Naive thymus-derived CD8-positive, alpha-beta T cell (primary cell): ENCODE data around the gene ZFPM1. TPM values are rescaled to one million over a fixed set of nuclear protein-coding genes. Genes with fewer than 3 reads are reported as not detected.
A peak's percentile ranks its signal among the peaks of the same experiment; 100 is the strongest.

Experiments
- ATAC-seq, 2 donors: fragments of 150-1000 bp; cut with Tn5 transposase in 1 of 2; sonication (Bioruptor Pico), chemical (Tn5 transposase) in 1 of 2; 1 replicate in 1 of 2; 2 replicates in 1 of 2; pipeline ENCODE4 v1.10.0; 2021; ENCODE audit warnings: mild to moderate bottlenecking in 2 of 2, moderate library complexity in 2 of 2
- POLR2A ChIA-PET: fragments of 350-600 bp; sonication (Branson Sonifier 250); formaldehyde crosslinking; loops from one replicate; lab custom pipeline; 2021; ENCODE audit warnings: antibody characterized with exemption; lab: Charles Lee
- DNase-seq, 10 donors: peaks; one replicate each; pipeline versions ENCODE4 v3.0.0 to v3.0.0-alpha.2; 2020 to 2022
- H3K27ac Mint-ChIP-seq, 10 donors: one replicate each; pipeline ENCODE4 v1.8.0; 2020 to 2022; ENCODE audit warnings: mild to moderate bottlenecking in 10 of 10, mixed read lengths in 10 of 10, moderate library complexity in 4 of 10, inconsistent platforms in 1 of 10
- H3K27me3 Mint-ChIP-seq, 5 donors: one replicate each; pipeline ENCODE4 v1.8.0; 2021 to 2022; ENCODE audit warnings: mixed read lengths in 5 of 5
- H3K36me3 Mint-ChIP-seq, 3 donors: one replicate each; pipeline ENCODE4 v1.8.0; 2020 to 2022; ENCODE audit warnings: mixed read lengths in 3 of 3, mild to moderate bottlenecking in 2 of 3, inconsistent platforms in 1 of 3
- H3K4me1 Mint-ChIP-seq, 4 donors: one replicate each; pipeline ENCODE4 v1.8.0; 2021 to 2022; ENCODE audit warnings: mixed read lengths in 4 of 4
- H3K4me3 Mint-ChIP-seq, 10 donors: one replicate each; pipeline ENCODE4 v1.8.0; 2020 to 2022; ENCODE audit warnings: mild to moderate bottlenecking in 10 of 10, mixed read lengths in 10 of 10, moderate library complexity in 6 of 10, inconsistent platforms in 1 of 10
- H3K9me3 Mint-ChIP-seq, 9 donors: one replicate each; pipeline ENCODE4 v1.8.0; 2020 to 2022; ENCODE audit warnings: mixed read lengths in 9 of 9, mild to moderate bottlenecking in 3 of 9, inconsistent platforms in 1 of 9, moderate library complexity in 1 of 9
- polyA plus RNA-seq, 3 donors: library from polyadenylated mRNA; unstranded; fragments of 300-500 nt; fragmentation: Illumina TruSeq; gene quantifications; one replicate each; pipeline ENCODE4 v1.2.3, GENCODE V29; 2021
- total RNA-seq, 8 experiments: library from RNA in 2 of 8; stranded (reverse) in 2 of 8; gene quantifications; one replicate each; pipeline ENCODE4 v1.2.3 and lab custom pipeline; 2021 to 2026

Gene ZFPM1
- total and polyA plus RNA-seq, 5 experiments from 2014 or later = 0.23 to 10.8 (median 0.36) TPM

- no peaks in the 10 kb centered on the region for H3K27me3 Mint-ChIP-seq
- H3K9me3 Mint-ChIP-seq = no peaks in the 10 kb centered on the region
- peaks cover 0 to 17% (median 10%) of the 10 kb centered on the region in 4 donors for H3K4me1 Mint-ChIP-seq
- H3K36me3 Mint-ChIP-seq = no peaks in the 10 kb centered on the region
- peak overlapping the region in 1 of 10 donors; percentile 81 for H3K27ac Mint-ChIP-seq
- DNase-seq (no peak), ATAC-seq (no peak)
- POLR2A ChIA-PET = no interaction called here
- peak overlapping the region in 2 of 10 donors; percentile 26 to 37 for H3K4me3 Mint-ChIP-seq
Observed at GRCh38 chr16:88531931-88532433, 78.9 kb downstream of the ZFPM1 start.

DNA sequence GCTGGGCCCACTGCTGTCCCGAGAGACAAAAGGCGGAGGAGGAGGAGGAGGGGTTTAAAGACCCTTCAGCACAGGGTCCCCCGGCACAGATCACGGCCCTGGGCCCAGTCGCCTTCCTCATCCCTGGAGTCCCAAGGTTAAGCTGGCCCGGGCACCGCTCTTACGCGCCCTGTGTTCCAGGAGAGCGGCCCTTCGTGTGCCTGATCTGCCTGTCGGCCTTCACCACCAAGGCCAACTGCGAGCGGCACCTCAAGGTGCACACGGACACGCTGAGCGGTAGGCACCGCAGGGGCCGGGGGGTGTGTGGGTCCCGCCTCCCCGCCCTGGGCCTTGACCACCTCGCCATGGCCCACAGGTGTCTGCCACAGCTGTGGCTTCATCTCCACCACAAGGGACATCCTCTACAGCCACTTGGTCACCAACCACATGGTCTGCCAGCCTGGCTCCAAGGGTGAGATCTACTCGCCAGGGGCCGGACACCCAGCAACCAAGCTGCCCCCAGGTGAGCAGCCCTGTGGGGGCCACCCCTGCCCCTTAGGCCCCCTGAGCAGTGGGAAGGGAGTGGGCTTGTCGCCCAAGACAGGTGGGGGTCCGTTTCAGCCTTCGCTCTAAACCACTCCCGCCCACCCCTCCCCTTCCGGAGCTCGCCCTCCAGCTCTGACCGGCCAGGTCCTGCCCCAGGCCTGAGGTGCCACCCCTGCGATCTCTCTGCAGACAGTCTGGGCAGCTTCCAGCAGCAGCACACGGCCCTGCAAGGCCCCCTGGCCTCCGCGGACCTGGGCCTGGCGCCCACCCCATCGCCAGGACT is 79.6 kb downstream of the ZFPM1 start:
- POLR2A ChIA-PET = no interaction called here
- no peak for ATAC-seq
- Mint-ChIP-seq H3K9me3 (no peaks in the 10 kb centered on the region), H3K4me1 (peaks cover 0 to 17% (median 10%) of the 10 kb centered on the region in 4 donors), H3K27me3 (no peaks in the 10 kb centered on the region), H3K4me3 (no peak overlapping the region), H3K27ac (no peak overlapping the region), H3K36me3 (no peaks in the 10 kb centered on the region)
- DNase-seq = no peak

GRCh38 chr16:88533381-88533917 is 80.4 kb downstream of the ZFPM1 start:
- no peaks in the 10 kb centered on the region for H3K9me3 Mint-ChIP-seq
- H3K36me3 Mint-ChIP-seq = no peaks in the 10 kb centered on the region
- ATAC-seq (no peak), DNase-seq (no peak)
- POLR2A ChIA-PET = interaction anchor here (0.5 to 1.9 kb wide), 5 partner anchors 37 to 171 kb away, joined by 3 to 5 read pairs (median 3); partner anchors contain the start of genes ZC3H18 and ZFPM1
- H3K4me3 Mint-ChIP-seq = no peak overlapping the region
- H3K27ac Mint-ChIP-seq = no peak overlapping the region
- H3K27me3 Mint-ChIP-seq = no peaks in the 10 kb centered on the region
- H3K4me1 Mint-ChIP-seq = peaks cover 0 to 20% (median 10%) of the 10 kb centered on the region in 4 donors

GRCh38 chr16:88533932-88534637 is 81.0 kb downstream of the ZFPM1 start:
- Mint-ChIP-seq H3K9me3 (no peaks in the 10 kb centered on the region), H3K36me3 (no peaks in the 10 kb centered on the region), H3K4me1 (peaks cover 0 to 20% (median 10%) of the 10 kb centered on the region in 4 donors), H3K27ac (peak overlapping the region in 2 of 10 donors; percentile 33 to 56), H3K4me3 (peak overlapping the region in 5 of 10 donors; percentile 38 to 57 (median 56)), H3K27me3 (no peaks in the 10 kb centered on the region)
- peak; percentile 46 to 87 (median 78) for DNase-seq
- peak; percentile 85 to 88 for ATAC-seq
- POLR2A ChIA-PET = interaction anchor here (0.5 to 1.9 kb wide), 5 partner anchors 36 to 170 kb away, joined by 3 to 5 read pairs (median 3); partner anchors contain the start of genes ZC3H18 and ZFPM1

- peak overlapping the region; percentile 55 to 88 (median 75) for H3K4me3 Mint-ChIP-seq
- ATAC-seq (peak; percentile 24 to 29), DNase-seq (peak in 5 of 10 donors; percentile 19 to 33 (median 26))
- H3K4me1 Mint-ChIP-seq = peaks cover 0 to 20% (median 10%) of the 10 kb centered on the region in 4 donors
- no peaks in the 10 kb centered on the region for H3K36me3 Mint-ChIP-seq
- H3K9me3 Mint-ChIP-seq = no peaks in the 10 kb centered on the region
- peak overlapping the region in 9 of 10 donors; percentile 19 to 90 (median 67) for H3K27ac Mint-ChIP-seq
- POLR2A ChIA-PET = interaction anchor here (1.2 to 1.9 kb wide), 3 partner anchors 27 to 82 kb away, joined by 3 to 5 read pairs (median 3); partner anchors contain the start of genes ZC3H18 and ZFPM1
- H3K27me3 Mint-ChIP-seq = peaks cover 0 to under 1% (median 0%) of the 10 kb centered on the region in 5 donors
Observed at GRCh38 chr16:88534638-88535190, 81.6 kb downstream of the ZFPM1 start.

DNA sequence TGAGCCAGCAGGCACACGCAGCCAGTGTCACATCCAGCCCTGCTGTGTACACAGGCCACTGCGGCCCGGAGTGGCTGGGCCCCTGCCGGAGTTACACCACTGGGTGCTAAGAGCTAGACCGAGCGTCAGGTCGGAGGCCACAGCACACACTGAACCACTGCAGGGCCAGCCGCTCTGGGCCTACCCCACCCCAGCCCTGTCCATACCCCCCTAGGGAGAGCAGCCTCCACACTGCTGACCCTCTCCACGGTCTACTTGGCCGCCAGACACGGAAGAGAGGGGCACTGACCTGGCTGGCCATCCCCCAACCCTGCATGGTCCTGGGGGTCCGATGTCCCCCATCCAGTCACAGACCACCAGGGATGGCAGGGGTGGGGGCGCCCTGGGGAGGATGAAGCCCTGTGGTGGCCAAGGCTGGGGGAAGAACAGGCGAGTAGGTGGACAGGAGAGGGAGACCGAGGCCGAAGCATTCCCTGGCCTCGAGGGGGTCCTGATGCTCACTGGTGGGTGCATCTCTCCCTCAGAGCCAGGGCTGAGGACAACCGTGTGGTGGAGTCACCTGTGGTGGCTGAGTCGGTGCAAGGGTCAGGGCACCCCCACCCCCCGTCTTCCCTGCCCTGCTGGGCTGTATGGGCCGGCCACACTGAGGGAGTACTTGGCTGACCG is 82.2 kb downstream of the ZFPM1 start:
- H3K4me1 Mint-ChIP-seq = peaks cover 0 to 20% (median 10%) of the 10 kb centered on the region in 4 donors
- H3K9me3 Mint-ChIP-seq = no peaks in the 10 kb centered on the region
- peak overlapping the region; percentile 55 to 88 (median 77) for H3K4me3 Mint-ChIP-seq
- POLR2A ChIA-PET = interaction anchor here (1.3 to 1.9 kb wide), 2 partner anchors 26 to 35 kb away, joined by 3 to 5 read pairs; partner anchors contain the start of gene ZC3H18
- DNase-seq (no peak), ATAC-seq (no peak)
- H3K27me3 Mint-ChIP-seq = peaks cover 0 to 2% (median 0%) of the 10 kb centered on the region in 5 donors
- no peaks in the 10 kb centered on the region for H3K36me3 Mint-ChIP-seq
- H3K27ac Mint-ChIP-seq = peak overlapping the region; percentile 45 to 90 (median 80)

DNA sequence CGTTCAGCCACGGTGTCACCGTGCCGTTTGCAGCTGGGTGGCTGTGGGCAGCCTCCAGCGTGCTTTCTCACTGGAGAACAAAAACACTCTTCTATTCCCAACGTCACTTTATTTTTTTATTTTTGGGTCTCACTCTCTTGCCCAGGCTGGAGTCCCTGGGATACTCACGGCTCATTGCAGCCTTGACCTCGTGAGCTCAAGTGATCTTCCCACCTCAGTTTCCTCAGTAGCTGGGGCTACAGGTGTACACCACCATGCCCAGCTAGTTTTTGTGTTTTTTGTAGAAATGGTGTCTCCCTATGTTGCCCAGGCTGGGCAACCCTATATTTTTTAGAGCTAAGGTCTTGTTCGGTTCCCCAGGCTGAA is 82.8 kb downstream of the ZFPM1 start:
- POLR2A ChIA-PET = interaction anchor here (1.3 kb wide), 1 partner anchor 26 kb away, joined by 3 read pairs; no protein-coding TSS in a partner anchor
- DNase-seq = no peak
- H3K4me3 Mint-ChIP-seq = peak overlapping the region; percentile 55 to 88 (median 76)
- ATAC-seq = no peak
- peaks cover 0 to 20% (median 10%) of the 10 kb centered on the region in 4 donors for H3K4me1 Mint-ChIP-seq
- no peaks in the 10 kb centered on the region for H3K9me3 Mint-ChIP-seq
- no peaks in the 10 kb centered on the region for H3K36me3 Mint-ChIP-seq
- peaks cover 0 to 6% (median 0%) of the 10 kb centered on the region in 5 donors for H3K27me3 Mint-ChIP-seq
- peak overlapping the region; percentile 45 to 90 (median 80) for H3K27ac Mint-ChIP-seq

- Mint-ChIP-seq H3K36me3 (no peaks in the 10 kb centered on the region), H3K27ac (peak overlapping the region in 5 of 10 donors; percentile 19 to 88 (median 80)), H3K4me1 (peaks cover 0 to 20% (median 10%) of the 10 kb centered on the region in 4 donors), H3K27me3 (peaks cover 0 to 12% (median 0%) of the 10 kb centered on the region in 5 donors), H3K4me3 (peak overlapping the region in 5 of 10 donors; percentile 8 to 88 (median 39)), H3K9me3 (no peaks in the 10 kb centered on the region)
- no peak for DNase-seq
- no peak for ATAC-seq
- POLR2A ChIA-PET = no interaction called here
Observed at GRCh38 chr16:88536510-88536909, 83.4 kb downstream of the ZFPM1 start.

DNA sequence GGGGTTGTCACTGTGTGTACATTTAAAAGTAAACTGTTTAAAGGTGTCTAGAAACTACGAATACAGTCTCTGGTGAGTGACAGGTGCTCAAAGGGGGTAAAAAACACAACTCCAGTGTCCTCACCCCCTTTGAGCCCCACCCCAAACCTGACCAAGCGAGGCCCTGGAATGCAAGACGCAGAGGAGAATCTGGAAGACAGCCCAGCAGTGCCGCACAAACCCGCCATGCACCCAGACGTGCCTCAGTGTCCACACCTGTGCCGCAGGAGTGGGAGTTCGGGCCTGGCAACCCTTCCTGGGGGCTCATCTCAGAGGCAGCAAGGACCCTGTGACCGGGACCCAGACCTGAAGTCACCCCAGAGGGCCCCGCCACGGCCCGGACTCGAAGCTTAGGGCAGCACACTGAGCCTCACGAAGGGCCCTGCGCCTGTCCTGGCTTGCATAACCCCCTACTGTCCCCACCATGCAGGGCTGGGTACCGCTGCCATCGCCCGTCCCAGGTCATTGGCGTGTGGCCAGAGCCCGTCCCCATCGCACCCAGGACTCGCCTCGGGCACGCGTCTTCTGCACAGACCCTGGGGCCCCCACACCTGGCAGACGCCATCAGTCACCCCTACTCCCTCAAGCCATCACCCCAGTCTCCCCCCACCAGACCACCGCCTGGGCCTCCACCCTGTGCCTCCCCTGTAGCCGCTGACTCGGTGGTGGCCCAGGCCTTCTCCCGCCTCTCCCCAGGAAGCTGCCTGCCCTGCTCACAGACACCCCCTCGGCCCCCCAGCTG is 84.1 kb downstream of the ZFPM1 start:
- peaks cover 0 to 18% (median 10%) of the 10 kb centered on the region in 4 donors for H3K4me1 Mint-ChIP-seq
- no peaks in the 10 kb centered on the region for H3K36me3 Mint-ChIP-seq
- no peak for ATAC-seq
- DNase-seq = no peak
- peak overlapping the region in 1 of 10 donors; percentile 39 for H3K4me3 Mint-ChIP-seq
- peaks cover 0 to 18% (median 0%) of the 10 kb centered on the region in 5 donors for H3K27me3 Mint-ChIP-seq
- H3K9me3 Mint-ChIP-seq = peaks cover 0 to 2% (median 0%) of the 10 kb centered on the region in 9 donors
- H3K27ac Mint-ChIP-seq = peak overlapping the region in 1 of 10 donors; percentile 31
- POLR2A ChIA-PET = no interaction called here

DNA sequence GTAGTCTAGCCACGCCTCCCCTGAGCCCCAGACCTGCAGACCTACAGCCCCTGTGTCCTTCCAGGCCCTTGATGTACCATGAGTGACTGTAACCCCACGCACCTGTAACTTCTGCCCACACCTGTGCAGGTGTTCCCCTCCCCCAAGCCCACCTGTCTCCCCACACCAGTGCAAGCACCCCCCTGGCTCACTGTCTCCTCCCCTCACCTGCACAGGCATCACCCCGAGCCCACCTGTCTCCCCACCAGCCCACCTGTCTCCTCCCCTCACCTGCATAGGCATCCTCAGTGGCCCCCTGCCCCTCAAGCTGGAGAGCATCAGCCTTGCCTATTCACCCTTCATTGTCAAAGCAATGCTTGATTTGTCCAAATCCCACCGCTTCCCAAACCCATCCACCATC is 84.8 kb downstream of the ZFPM1 start:
- Mint-ChIP-seq H3K9me3 (peaks cover 0 to 6% (median under 1%) of the 10 kb centered on the region in 9 donors), H3K27ac (peak overlapping the region in 4 of 10 donors; percentile 31 to 72 (median 57)), H3K4me3 (peak overlapping the region in 1 of 10 donors; percentile 14), H3K4me1 (peaks cover 0 to 18% (median 10%) of the 10 kb centered on the region in 4 donors), H3K36me3 (no peaks in the 10 kb centered on the region), H3K27me3 (peaks cover 0 to 21% (median 0%) of the 10 kb centered on the region in 5 donors)
- DNase-seq (no peak), ATAC-seq (no peak)
- POLR2A ChIA-PET = no interaction called here
